Mucosa of descending colon (tissue), 3 donors: Measurements from ENCODE around the gene ANKRD13A. TPM values are rescaled to one million over a fixed set of nuclear protein-coding genes. Genes with fewer than 3 reads are reported as not detected.

Experiments used
- ATAC-seq: fragments of 200-7000 bp; cut with Tn5 transposase; one replicate; pipeline ENCODE4 v1.9.1; 2020; ENCODE audit warnings: mild to moderate bottlenecking, moderate library complexity
- DNase-seq, 3 donors: peaks; one replicate each; pipeline ENCODE4 v3.0.0-alpha.2; 2020
- H3K36me3 ChIP-seq: fragments of 200-600 bp; one replicate; pipeline ENCODE4 v1.8.0; 2021; ENCODE audit warnings: low read depth, mild to moderate bottlenecking
- H3K4me1 ChIP-seq: fragments of 200-600 bp; one replicate; pipeline ENCODE4 v1.8.0; 2021; ENCODE audit warnings: low read depth, mild to moderate bottlenecking
- H3K4me3 ChIP-seq: fragments of 200-600 bp; one replicate; pipeline ENCODE4 v1.8.0; 2021; ENCODE audit warnings: mild to moderate bottlenecking
- H3K9me3 ChIP-seq: fragments of 200-600 bp; one replicate; pipeline ENCODE4 v1.8.0; 2021; ENCODE audit warnings: mild to moderate bottlenecking
- intact Hi-C, 2 donors: fragments of 100-400 bp; cut with DNase I in 1 of 2; cut with micrococcal nuclease in 1 of 2; formaldehyde crosslinking; loops; one replicate each; pipeline versions ENCODE4 v1.11.0 to v1.11.1; 2022; cut with DNase I, micrococcal nuclease
- total RNA-seq, 3 donors: library from RNA; stranded (reverse); fragmentation: NEBNext Ultra II Directional in 2 of 3; extraction: Animal tissue kit (Norgen Biotek cat#: 25700) in 2 of 3; gene quantifications; one replicate each; pipeline versions ENCODE4 v1.2.1 to v1.2.4, GENCODE V29; 2021 to 2023
- TF ChIP-seq, protein P1 (sequence below): fragments of 200-600 bp; IDR thresholded peaks from one replicate; pipeline ENCODE4 v1.8.0; 2022; ENCODE audit warnings: antibody characterized with exemption, mild to moderate bottlenecking
- donor health status: DM: no; HTN: no; CAD: no; lungs with moderate emphysema.
- donor health status: DM: no; HTN: no; CAD: no.
- donor health status: DM: no; HTN: yes; CAD: no.

Gene ANKRD13A
- total RNA-seq, 3 donors from 2014 or later: 56.0 to 75.2 (median 63.9) TPM

DNA sequence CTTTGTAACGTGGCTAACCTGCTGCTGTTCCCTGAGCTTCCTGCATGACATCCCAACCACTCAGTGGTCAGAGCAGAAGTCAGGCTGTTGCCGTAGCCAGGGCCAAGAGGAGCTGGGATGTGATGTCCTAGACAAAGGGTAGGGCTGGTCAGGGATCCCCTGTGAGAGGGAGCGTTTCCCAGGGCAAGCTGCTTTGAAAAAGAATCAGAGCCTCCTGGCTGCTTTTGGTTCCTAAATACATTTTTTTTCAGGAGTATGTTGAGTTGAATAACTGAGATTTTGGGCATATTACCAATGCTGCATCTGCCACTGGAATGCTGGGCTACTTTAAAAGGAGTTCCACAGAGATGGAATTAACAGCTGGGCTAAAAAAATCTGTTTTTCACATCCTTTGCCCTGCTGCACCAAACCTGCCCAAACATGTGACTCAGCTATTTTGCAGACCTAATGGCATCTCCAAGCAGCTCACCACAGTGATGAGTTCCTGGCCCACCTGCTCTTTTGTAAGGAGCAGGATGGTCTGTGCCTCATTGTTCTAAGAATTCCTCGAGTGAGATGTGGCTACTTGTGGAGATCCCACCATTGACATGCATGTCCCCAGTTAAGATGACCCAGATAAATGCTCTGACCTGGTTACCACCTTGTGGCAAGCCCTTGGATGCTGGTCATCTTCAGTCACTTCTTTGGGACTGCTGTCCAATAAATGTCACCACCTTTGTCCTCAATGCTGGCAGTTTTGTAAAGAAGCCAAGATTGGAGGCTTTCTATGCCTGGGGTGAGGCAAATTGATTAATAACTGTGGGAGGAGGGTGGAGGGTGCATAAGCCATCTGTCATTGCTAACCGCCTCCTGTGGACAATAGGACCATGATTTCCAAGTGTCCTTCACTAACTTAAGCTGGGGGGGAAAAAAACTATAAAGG is 24.1 kb downstream of the ANKRD13A start:
- H3K9me3 ChIP-seq: no peaks in the 10 kb centered on the region
- TF ChIP-seq, protein P1, sequence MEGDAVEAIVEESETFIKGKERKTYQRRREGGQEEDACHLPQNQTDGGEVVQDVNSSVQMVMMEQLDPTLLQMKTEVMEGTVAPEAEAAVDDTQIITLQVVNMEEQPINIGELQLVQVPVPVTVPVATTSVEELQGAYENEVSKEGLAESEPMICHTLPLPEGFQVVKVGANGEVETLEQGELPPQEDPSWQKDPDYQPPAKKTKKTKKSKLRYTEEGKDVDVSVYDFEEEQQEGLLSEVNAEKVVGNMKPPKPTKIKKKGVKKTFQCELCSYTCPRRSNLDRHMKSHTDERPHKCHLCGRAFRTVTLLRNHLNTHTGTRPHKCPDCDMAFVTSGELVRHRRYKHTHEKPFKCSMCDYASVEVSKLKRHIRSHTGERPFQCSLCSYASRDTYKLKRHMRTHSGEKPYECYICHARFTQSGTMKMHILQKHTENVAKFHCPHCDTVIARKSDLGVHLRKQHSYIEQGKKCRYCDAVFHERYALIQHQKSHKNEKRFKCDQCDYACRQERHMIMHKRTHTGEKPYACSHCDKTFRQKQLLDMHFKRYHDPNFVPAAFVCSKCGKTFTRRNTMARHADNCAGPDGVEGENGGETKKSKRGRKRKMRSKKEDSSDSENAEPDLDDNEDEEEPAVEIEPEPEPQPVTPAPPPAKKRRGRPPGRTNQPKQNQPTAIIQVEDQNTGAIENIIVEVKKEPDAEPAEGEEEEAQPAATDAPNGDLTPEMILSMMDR: no peak
- ATAC-seq (no peak), DNase-seq (no peak)
- no peak overlapping the region for H3K4me3 ChIP-seq
- no peaks in the 10 kb centered on the region for H3K4me1 ChIP-seq
- no peaks in the 10 kb centered on the region for H3K36me3 ChIP-seq
- intact Hi-C loops: no loop called here

GRCh38 chr12:110024051-110024450 is 24.8 kb downstream of the ANKRD13A start:
- intact Hi-C loops: no loop called here
- DNase-seq: no peak
- Histone ChIP-seq H3K9me3 (no peaks in the 10 kb centered on the region), H3K4me1 (no peaks in the 10 kb centered on the region), H3K4me3 (no peak overlapping the region), H3K36me3 (no peaks in the 10 kb centered on the region)
- no peak for ATAC-seq
- TF ChIP-seq, protein P1: no peak

- H3K36me3 ChIP-seq: no peaks in the 10 kb centered on the region
Measured at GRCh38 chr12:110028323-110028722, 29.1 kb downstream of the ANKRD13A start.

DNA sequence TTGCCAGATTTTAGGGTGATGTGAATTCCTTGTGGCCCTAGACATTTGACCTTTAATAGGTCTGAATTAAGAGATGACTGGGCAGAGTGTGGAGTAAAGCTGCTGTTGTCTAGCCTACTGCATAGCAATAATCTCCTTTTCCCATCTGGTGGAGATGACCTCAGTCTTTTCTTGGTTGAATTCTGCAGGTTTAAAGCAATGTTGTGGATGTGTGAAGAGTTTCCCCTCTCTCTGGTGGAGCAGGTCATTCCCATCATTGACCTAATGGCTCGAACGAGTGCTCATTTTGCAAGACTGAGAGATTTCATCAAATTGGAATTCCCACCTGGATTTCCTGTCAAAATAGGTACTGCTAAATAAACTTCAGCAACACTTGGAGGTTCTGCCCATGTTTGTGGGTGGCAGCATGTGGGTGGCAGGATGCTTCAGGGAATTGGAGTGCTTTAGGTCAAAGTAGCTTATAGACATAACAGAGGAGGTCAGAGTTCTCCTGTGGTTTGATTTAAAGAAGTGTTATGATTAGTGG is 30.1 kb downstream of the ANKRD13A start:
- no peaks in the 10 kb centered on the region for H3K36me3 ChIP-seq
- H3K9me3 ChIP-seq: no peaks in the 10 kb centered on the region
- DNase-seq: no peak
- intact Hi-C loops: no loop called here
- H3K4me1 ChIP-seq: no peaks in the 10 kb centered on the region
- no peak for ATAC-seq
- TF ChIP-seq, protein P1: no peak
- no peak overlapping the region for H3K4me3 ChIP-seq

More at GRCh38 chr12:110028323-110028722, 29.1 kb downstream of the ANKRD13A start:
- intact Hi-C loops: no loop called here
- no peaks in the 10 kb centered on the region for H3K4me1 ChIP-seq
- TF ChIP-seq, protein P1: no peak
- DNase-seq (no peak), ATAC-seq (no peak)
- H3K9me3 ChIP-seq: no peaks in the 10 kb centered on the region
- H3K4me3 ChIP-seq: no peak overlapping the region

GRCh38 chr12:110033888-110034287 is 34.7 kb downstream of the ANKRD13A start:
- intact Hi-C loops: no loop called here
- Histone ChIP-seq H3K4me3 (no peak overlapping the region), H3K4me1 (peaks cover 4% of the 10 kb centered on the region), H3K9me3 (no peaks in the 10 kb centered on the region), H3K36me3 (no peaks in the 10 kb centered on the region)
- ATAC-seq: no peak
- DNase-seq: no peak
- TF ChIP-seq, protein P1: no peak
